GM06990 (cell line): ENCODE data around the gene NTM.

ENCODE experiments used
- DNase-seq: peaks from one replicate; pipeline ENCODE4 v3.0.0-alpha.2; 2011; ENCODE audit not compliant: insufficient read length; ENCODE audit errors: extremely low read depth
- H3K27me3 ChIP-seq: replicated peaks from 2 replicates; pipeline ENCODE4 v1.6.0; 2011; ENCODE audit warnings: low read length; ENCODE audit not compliant: control insufficient read depth, insufficient read depth
- H3K36me3 ChIP-seq: 2 replicates; pipeline ENCODE4 v1.5.1; 2011; ENCODE audit warnings: low read length; ENCODE audit not compliant: control insufficient read depth, insufficient read depth
- H3K4me3 ChIP-seq: replicated peaks from 2 replicates; pipeline ENCODE4 v1.5.1; 2011; ENCODE audit warnings: low read depth, mild to moderate bottlenecking, control low read depth, low read length
- TF ChIP-seq, protein P1 (sequence below): IDR thresholded peaks from 2 replicates; pipeline ENCODE4 v1.5.1; 2011; ENCODE audit warnings: low read length, control low read depth, mild to moderate bottlenecking, inconsistent platforms; ENCODE audit not compliant: insufficient read depth, poor library complexity, severe bottlenecking

Gene NTM

DNA sequence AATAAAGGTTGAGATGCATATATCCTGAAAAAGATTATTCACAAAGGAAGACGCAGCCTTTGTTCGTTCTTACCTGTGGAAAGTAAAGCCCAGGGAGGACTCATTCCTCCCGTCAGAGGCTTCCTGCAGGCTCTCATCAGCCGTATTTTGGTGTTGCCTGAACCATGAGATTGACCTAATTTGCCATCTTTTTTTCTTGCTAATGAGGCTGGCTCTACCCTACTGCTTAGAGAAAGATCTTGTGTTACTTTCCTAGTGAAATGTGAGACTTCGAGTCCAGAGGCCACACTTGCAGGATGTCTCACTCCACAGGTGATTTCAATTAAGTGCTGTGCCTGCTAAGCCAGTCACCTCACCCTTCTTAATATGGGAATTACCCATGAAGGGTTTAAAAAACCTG, 269.9 kb downstream of the NTM start:
- TF ChIP-seq, protein P1, sequence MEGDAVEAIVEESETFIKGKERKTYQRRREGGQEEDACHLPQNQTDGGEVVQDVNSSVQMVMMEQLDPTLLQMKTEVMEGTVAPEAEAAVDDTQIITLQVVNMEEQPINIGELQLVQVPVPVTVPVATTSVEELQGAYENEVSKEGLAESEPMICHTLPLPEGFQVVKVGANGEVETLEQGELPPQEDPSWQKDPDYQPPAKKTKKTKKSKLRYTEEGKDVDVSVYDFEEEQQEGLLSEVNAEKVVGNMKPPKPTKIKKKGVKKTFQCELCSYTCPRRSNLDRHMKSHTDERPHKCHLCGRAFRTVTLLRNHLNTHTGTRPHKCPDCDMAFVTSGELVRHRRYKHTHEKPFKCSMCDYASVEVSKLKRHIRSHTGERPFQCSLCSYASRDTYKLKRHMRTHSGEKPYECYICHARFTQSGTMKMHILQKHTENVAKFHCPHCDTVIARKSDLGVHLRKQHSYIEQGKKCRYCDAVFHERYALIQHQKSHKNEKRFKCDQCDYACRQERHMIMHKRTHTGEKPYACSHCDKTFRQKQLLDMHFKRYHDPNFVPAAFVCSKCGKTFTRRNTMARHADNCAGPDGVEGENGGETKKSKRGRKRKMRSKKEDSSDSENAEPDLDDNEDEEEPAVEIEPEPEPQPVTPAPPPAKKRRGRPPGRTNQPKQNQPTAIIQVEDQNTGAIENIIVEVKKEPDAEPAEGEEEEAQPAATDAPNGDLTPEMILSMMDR: no peak
- no peak for DNase-seq
- no peaks in the 10 kb centered on the region for H3K36me3 ChIP-seq
- no peaks in the 10 kb centered on the region; the same call in 1 of the 2 replicates for H3K27me3 ChIP-seq
- no peak overlapping the region for H3K4me3 ChIP-seq

DNA sequence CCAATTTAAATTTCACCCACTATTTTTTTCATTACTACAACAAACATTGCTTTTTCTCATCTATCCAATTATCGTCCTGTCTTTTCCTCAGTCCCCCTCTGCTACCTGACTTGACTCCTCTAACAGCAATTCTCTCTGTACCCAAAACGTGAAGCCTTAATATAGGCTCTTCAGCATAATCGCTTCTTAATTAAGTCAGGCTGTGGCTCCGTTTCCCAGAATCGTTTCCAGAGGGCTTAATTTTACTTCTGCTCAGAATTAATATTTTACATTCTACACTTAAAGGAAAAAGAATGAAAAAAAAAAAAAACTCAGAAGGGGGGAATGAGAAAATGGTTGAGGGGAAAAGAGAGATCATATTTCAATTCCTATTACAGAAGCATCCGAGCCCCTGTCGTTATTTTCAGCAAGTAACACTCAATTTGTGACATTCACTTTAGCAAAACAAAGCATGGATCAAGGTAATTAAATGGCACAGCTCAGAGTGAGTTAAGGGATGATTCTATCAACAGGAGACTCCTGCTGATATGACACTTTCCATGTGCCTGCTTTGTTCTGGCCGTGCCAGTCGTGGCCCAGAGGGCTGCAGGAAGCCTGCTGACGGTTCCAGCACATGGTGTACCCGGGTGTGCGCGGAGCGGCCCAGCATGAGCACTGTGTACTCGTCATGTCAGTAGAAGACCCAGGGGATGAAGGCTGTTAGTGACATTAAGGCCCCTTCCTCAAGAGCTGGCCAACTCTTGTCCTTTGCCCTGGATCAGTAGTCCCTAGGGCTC, 272.5 kb downstream of the NTM start:
- DNase-seq: no peak
- no peak overlapping the region for H3K4me3 ChIP-seq
- TF ChIP-seq, protein P1: no peak
- no peaks in the 10 kb centered on the region for H3K36me3 ChIP-seq
- H3K27me3 ChIP-seq: no peaks in the 10 kb centered on the region; the same call in 1 of the 2 replicates

DNA sequence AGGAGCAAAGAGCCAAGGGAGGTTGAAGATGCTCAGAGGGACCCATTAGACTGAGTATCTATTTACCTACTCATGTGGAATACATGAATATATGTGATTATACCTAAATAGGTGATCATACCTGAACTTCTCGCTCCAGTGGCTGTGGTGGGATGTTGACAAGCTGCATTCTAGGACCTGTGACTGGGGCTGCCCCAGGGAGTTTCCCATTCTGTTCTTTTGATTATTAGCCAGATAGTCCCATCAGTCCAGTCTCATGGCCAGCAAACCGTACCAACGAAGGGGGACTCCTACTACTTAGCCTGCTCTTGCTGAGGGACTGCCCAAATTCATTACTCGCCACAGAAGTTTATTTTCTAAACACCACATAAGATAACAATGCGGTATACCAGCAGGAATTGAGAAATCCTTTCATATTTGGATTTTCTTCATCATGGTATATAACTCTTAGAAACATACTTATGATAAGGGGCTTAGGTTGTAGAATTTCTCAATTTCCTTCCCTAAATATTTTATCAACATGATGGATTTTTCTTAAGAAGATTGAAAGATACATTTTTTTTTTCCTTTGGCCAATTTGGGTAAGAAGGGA, 273.9 kb downstream of the NTM start:
- Histone ChIP-seq H3K36me3 (no peaks in the 10 kb centered on the region), H3K27me3 (no peaks in the 10 kb centered on the region; the same call in 1 of the 2 replicates), H3K4me3 (no peak overlapping the region)
- no peak for DNase-seq
- TF ChIP-seq, protein P1: no peak

DNA sequence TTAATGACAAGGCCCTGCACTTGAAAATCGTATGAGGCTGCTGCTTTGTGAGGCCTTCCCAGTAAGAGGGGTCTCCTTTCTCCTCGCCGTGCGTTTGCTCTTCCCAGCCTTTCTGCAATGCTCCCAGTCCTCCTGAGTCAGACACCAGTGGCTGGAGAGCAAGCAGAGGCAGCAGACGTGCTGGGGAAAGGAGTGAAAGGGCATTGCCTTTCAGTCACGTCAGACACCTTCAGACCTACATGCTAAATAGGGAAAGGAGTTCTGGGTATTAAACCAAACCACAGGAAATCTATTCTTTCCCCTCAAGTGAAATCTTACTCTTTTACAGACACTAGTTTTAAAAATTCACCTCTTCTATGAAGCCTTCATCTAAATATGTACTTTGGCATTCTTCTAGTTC, 274.8 kb downstream of the NTM start:
- Histone ChIP-seq H3K4me3 (no peak overlapping the region), H3K27me3 (no peaks in the 10 kb centered on the region; the same call in 1 of the 2 replicates), H3K36me3 (no peaks in the 10 kb centered on the region)
- DNase-seq: no peak
- TF ChIP-seq, protein P1: no peak

DNA sequence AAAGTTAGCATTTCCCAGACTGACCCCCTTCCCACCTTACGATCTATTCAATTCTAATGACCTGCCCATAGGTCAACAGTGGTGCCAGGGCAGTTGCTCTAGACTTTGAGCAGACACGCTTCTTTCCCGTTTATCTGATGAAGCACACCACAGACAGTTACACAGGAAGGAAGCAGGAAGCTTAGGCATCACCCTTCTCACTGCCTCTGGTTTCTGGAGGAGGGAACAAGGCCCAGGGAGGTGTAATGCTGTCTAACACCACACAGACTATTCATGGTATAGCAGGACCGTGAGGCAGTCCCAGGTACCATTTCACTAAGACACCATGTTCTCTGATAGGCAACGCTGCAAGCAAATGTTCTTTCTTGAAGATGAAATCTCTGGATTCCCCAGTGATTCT, 279.4 kb downstream of the NTM start:
- TF ChIP-seq, protein P1: no peak
- H3K36me3 ChIP-seq: no peaks in the 10 kb centered on the region
- H3K27me3 ChIP-seq: no peaks in the 10 kb centered on the region; the same call in 1 of the 2 replicates
- no peak for DNase-seq
- no peak overlapping the region for H3K4me3 ChIP-seq
